Omental fat pad (tissue), 4 donors: ENCODE results near the gene UBE2Q2. TPM values are rescaled to one million over a fixed set of nuclear protein-coding genes. Genes with fewer than 3 reads are reported as not detected.

Source experiments
- ATAC-seq: fragments of 150-250 bp; one replicate; pipeline ENCODE4 v1.9.1; 2016; ENCODE audit warnings: mild to moderate bottlenecking, moderate library complexity; ENCODE audit not compliant: low FRiP score
- DNase-seq: peaks from one replicate; pipeline ENCODE4 v3.0.0-alpha.2; 2019; ENCODE audit warnings: low spot score
- CTCF ChIP-seq, 3 donors: fragments of 450-650 bp; IDR thresholded peaks; one replicate each; pipeline ENCODE4 v1.5.1; 2016 to 2017; ENCODE audit warnings: antibody characterized with exemption in 3 of 3, mild to moderate bottlenecking in 3 of 3, moderate library complexity in 2 of 3
- total RNA-seq, 4 donors: library from RNA; depleted of rRNA; stranded (reverse); fragments of >200 nt; gene quantifications; one replicate each; pipeline ENCODE4 v1.1.0, GENCODE V29; 2016

Gene UBE2Q2
- total RNA-seq, 4 donors from 2014 or later, result 27.8 to 54.1 (median 47.2) TPM

DNA sequence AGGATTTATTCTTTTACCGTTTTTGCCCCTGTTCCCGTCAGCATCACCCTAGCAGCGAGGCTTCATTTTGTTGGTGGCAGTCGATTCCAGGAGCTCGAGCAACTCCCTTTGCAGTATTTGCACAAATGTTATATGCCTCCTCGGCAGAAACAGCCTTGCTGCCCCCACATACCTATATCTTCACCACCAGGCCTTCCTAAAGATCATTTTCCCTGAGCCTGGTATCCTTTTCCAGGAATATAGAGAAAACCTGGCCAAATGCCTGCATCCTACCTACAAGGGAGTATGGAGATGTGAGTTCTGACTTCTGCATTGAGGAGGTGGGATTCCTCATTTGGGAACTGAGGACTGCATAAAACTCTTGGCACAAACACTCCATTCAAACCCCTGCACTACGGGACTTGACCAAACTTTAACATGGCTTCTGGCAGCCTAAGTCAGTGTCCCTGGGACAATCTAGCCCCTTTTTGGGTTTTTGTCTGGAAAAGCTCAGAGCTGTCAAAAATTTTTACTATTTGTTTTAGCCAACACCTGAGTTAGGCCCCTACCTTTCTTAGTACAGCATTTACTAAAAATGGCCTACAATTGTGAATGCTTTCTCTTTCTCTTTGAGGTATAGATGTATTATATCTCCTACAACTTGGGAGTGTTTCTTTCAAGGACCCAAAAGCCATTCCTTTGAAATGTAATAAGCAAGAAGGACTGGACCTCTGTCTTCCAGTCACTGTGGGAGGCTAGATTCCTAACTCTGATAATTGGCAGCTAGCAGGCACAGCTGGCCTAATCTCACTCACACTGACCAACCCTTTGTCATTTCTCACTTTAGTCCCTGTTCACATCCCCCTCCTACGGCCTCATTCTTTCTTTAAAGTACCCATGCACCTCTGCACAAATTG, 12.1 kb upstream of the UBE2Q2 start:
- DNase-seq, result no peak
- TF ChIP-seq CTCF (IDR thresholded peaks at IDR 0.05), result no peak
- ATAC-seq, result no peak

DNA sequence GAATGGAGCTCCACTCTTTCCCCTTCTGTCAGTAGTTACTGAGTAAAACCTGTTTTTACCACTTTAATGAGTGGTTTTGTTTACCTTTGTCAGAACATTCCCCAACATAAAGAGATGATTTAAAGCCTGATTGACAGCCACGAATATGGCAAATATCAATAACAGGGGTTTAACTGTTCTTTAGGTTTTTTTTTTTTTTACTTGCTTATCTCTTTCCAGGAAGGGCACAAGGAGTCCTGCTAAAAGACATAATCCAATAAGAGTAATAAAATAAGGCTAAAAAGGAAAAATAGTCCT, 11.5 kb upstream of the UBE2Q2 start:
- DNase-seq (no peak), ATAC-seq (no peak)
- no peak for TF ChIP-seq CTCF (IDR thresholded peaks at IDR 0.05)

DNA sequence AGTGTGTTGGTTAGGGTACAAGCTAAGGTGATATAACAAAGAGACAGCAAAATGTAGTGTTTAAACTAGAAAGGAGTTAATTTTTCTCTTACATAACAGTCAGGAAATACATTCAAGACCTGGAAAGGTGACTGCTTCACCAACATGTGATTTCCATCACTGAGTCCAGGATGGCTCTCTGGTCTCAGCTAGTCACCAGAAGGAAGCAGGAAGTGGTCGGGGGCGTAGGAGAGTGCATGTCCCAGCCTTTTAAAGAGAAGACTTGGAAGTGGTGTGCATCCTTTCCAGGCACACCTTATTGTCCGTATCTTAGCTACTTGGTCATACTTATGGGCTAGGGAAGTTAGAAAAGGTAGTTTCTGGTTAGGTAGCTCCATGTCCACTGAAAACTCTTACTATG, 11.1 kb upstream of the UBE2Q2 start:
- no peak for TF ChIP-seq CTCF (IDR thresholded peaks at IDR 0.05)
- ATAC-seq (no peak), DNase-seq (no peak)

DNA sequence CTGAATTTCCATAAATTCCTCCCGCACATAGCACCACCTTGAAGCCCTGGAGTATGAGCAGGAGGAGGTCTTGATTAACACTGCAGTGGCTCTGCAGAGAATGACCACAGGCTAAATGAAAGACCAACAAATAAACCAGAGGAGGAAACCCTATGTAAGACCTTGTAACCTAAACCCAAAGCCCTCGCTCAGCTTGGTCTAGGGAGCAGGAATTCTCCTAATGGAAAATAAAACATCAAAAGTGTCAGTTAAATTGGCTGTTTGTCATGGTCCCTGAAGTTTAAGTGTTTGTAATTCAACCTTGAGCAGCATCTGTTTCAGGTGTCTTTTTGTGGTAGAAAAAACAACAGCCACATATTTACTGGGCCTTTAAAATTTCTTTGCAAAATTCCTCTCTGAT, 9.2 kb upstream of the UBE2Q2 start:
- no peak for ATAC-seq
- DNase-seq, result no peak
- no peak for TF ChIP-seq CTCF (IDR thresholded peaks at IDR 0.05)

DNA sequence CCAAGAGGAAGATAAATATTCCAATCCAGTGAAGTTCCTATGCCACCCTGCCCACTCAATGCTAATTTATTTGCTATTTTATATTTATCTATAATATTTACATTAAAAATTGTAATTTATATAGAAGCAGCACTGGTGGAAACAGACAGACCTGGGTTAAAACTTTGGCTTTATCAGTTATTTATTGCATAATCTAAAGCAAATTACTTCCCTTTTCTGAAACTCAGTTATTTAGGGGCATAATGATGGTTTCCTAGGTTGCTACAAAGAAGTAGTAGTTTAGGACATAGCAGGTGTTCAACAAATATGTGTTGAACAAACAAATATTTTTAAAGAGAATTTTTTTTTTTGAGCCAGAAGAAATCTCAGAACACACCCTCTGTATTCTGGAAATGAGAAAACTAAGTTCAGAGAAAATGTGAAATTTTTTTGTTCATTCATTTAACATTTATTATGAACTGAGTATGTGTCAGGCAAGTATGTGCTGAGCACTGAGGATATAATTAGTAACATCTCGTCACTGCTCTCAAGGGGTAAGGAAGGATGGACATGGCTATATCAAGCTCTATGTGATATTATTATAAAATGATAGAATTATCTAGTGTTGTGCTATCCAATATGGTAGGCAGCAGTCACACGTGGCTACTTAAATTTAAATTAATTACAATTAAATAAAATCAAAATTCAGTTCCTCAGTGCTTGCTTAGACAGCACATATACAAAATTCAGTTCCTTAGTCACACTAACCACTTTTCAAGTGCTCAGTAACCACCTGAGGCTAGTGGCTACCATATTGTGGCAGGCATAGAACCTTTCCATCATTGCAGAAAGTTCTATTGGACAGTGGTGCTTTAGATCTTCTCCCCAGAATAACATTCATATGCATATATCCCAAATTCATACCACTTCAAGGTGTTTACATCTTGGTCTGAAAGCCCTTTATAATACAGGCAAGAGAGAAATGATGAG, 7.0 kb upstream of the UBE2Q2 start:
- TF ChIP-seq CTCF (IDR thresholded peaks at IDR 0.05), result no peak
- ATAC-seq (no peak), DNase-seq (no peak)

GRCh38 chr15:75836959-75837334, 6.3 kb upstream of the UBE2Q2 start:
- peak; percentile 62 for ATAC-seq
- no peak for TF ChIP-seq CTCF (IDR thresholded peaks at IDR 0.05)
- DNase-seq, result no peak
